HCT116 (cell line): ENCODE results near the gene RAD23A. TPM values are rescaled to one million over a fixed set of nuclear protein-coding genes. Genes with fewer than 3 reads are reported as not detected.

Experiments
- ATAC-seq: fragments of 200-7000 bp; cut with Tn5 transposase; 2 replicates; pipeline ENCODE4 v1.9.1; 2020; ENCODE audit warnings: mild to moderate bottlenecking, moderate library complexity
- BruUV-seq: library from RNA; stranded (reverse); fragments of 400-500 nt; replicated peaks from 2 replicates; lab custom pipeline; 2021; lab: Mats Ljungman, UMichigan
- CTCF ChIA-PET: fragments of 300-600 bp; sonication (Branson Sonifier 250); formaldehyde crosslinking; loops from one replicate; lab custom pipeline; 2021; ENCODE audit warnings: antibody characterized with exemption; lab: Charles Lee
- POLR2A ChIA-PET: fragments of 300-600, 350-600 bp; sonication (Branson Sonifier 250); formaldehyde crosslinking; loops from one replicate; lab custom pipeline; 2021; ENCODE audit warnings: antibody characterized with exemption; lab: Charles Lee
- RAD21 ChIA-PET, 2 experiments: fragments of 300-600 bp; sonication (Branson Sonifier 250); formaldehyde crosslinking; loops; one replicate each; lab custom pipeline; 2023; ENCODE audit warnings: low total read pairs in 2 of 2; ENCODE audit not compliant: uncharacterized antibody in 2 of 2, unreplicated experiment in 2 of 2, low non-redundant PET in 1 of 2; lab: Charles Lee
- DNase-seq: peaks from one replicate; pipeline ENCODE4 v3.0.0-alpha.2; 2010; ENCODE audit warnings: low read depth, low spot score
- H2AFZ ChIP-seq: fragments of 200-600 bp; shearing (Covaris generic), sonication (generic); 2 replicates; pipeline ENCODE4 v1.6.1; 2017; ENCODE audit warnings: low read depth, mixed run types, mixed read lengths, antibody characterized with exemption, low read length; ENCODE audit not compliant: poor library complexity, severe bottlenecking
- H3K27ac ChIP-seq: 2 replicates; pipeline ENCODE4 v1.5.1; 2012; ENCODE audit warnings: low read depth, low read length
- H3K27me3 ChIP-seq: fragments of 200-600 bp; sonication (generic); 2 replicates; pipeline ENCODE4 v1.6.1; 2016; ENCODE audit warnings: mixed run types, low read length, mixed read lengths; ENCODE audit not compliant: insufficient read depth
- H3K36me3 ChIP-seq, 2 experiments: fragments of 200-500 bp in 1 of 2; fragments of 200-600 bp in 1 of 2; sonication (Bioruptor generic) in 1 of 2; sonication (generic) in 1 of 2; 2 replicates each; pipeline versions ENCODE4 v1.5.1 to v1.6.1; 2014 to 2016; ENCODE audit warnings: low read length in 2 of 2, inconsistent platforms in 1 of 2, mixed read lengths in 1 of 2, mixed run types in 1 of 2; ENCODE audit not compliant: insufficient read depth in 2 of 2, control insufficient read depth in 1 of 2
- H3K4me1 ChIP-seq, 2 experiments: fragments of 200-600 bp in 1 of 2; sonication (generic) in 1 of 2; 2 replicates each; pipeline versions ENCODE4 v1.5.1 to v1.6.1; 2012 to 2017; ENCODE audit warnings: low read length in 2 of 2, inconsistent platforms in 1 of 2, mild to moderate bottlenecking in 1 of 2, mixed read lengths in 1 of 2, mixed run types in 1 of 2, moderate library complexity in 1 of 2; ENCODE audit not compliant: insufficient read depth in 2 of 2, control insufficient read depth in 1 of 2
- H3K4me2 ChIP-seq: fragments of 200-600 bp; sonication (generic); 2 replicates; pipeline ENCODE4 v1.6.1; 2017; ENCODE audit warnings: mixed run types, low read length, mixed read lengths
- H3K4me3 ChIP-seq, 2 experiments: fragments of 200-600 bp in 1 of 2; sonication (generic) in 1 of 2; replicated peaks in 1 of 2; 2 replicates each; pipeline ENCODE4 v1.5.1; 2011 to 2016; ENCODE audit warnings: low read length in 2 of 2, control low read depth in 1 of 2, low read depth in 1 of 2, mild to moderate bottlenecking in 1 of 2, mixed read lengths in 1 of 2, mixed run types in 1 of 2
- H3K79me2 ChIP-seq: fragments of 200-600 bp; sonication (generic); 2 replicates; pipeline ENCODE4 v1.6.1; 2017; ENCODE audit warnings: mild to moderate bottlenecking, mixed run types, low read length, moderate library complexity, mixed read lengths; ENCODE audit not compliant: insufficient read depth
- H3K9ac ChIP-seq: fragments of 200-600 bp; sonication (generic); 2 replicates; pipeline ENCODE4 v1.6.1; 2016; ENCODE audit warnings: low read length, mixed read lengths
- H3K9me2 ChIP-seq: fragments of 200-600 bp; sonication (generic), shearing (Covaris generic); 2 replicates; pipeline ENCODE4 v1.6.1; 2017; ENCODE audit warnings: mixed run types, mild to moderate bottlenecking, moderate library complexity; ENCODE audit not compliant: insufficient read depth
- H3K9me3 ChIP-seq, 2 experiments: fragments of 200-500 bp in 1 of 2; fragments of 200-600 bp in 1 of 2; sonication (Bioruptor generic) in 1 of 2; sonication (generic) in 1 of 2; 2 replicates each; pipeline ENCODE4 v1.6.1; 2014 to 2017; ENCODE audit warnings: low read length in 2 of 2, mixed read lengths in 2 of 2, inconsistent platforms in 1 of 2, low read depth in 1 of 2, mild to moderate bottlenecking in 1 of 2, mixed run types in 1 of 2, moderate library complexity in 1 of 2; ENCODE audit not compliant: control insufficient read depth in 1 of 2, insufficient read depth in 1 of 2
- H4K20me1 ChIP-seq: fragments of 200-600 bp; sonication (generic), shearing (Covaris generic); 2 replicates; pipeline ENCODE4 v1.6.1; 2017; ENCODE audit warnings: mixed run types, mild to moderate bottlenecking, moderate library complexity; ENCODE audit not compliant: insufficient read depth
- EGR1 ChIP-seq: IDR thresholded peaks from 2 replicates; pipeline ENCODE4 v1.6.1; 2012; ENCODE audit warnings: low read depth
- RAD21 ChIP-seq: IDR thresholded peaks from 2 replicates; pipeline ENCODE4 v1.6.1; 2012; ENCODE audit warnings: low read depth, mild to moderate bottlenecking
- SRF ChIP-seq: IDR thresholded peaks from 2 replicates; pipeline ENCODE4 v1.6.1; 2012; ENCODE audit warnings: low read depth
- YY1 ChIP-seq: IDR thresholded peaks from 2 replicates; pipeline ENCODE4 v1.6.1; 2011; ENCODE audit warnings: low read length, low read depth, moderate library complexity, mild to moderate bottlenecking; ENCODE audit not compliant: insufficient replicate concordance; ENCODE audit errors: extremely low read depth
- intact Hi-C: fragments of 100-400 bp; cut with micrococcal nuclease; formaldehyde crosslinking; loops from 2 replicates; pipeline ENCODE4 v1.10.0; 2022
- total RNA-seq: library from RNA; stranded (reverse); gene quantifications from one replicate; pipeline ENCODE4 v1.2.1, GENCODE V29; 2021; ENCODE audit not compliant: unreplicated experiment
- TF ChIP-seq, protein P1 (sequence below): IDR thresholded peaks from 2 replicates; pipeline ENCODE4 v1.6.1; 2012
- TF ChIP-seq, protein P2 (sequence below): IDR thresholded peaks from 2 replicates; pipeline ENCODE4 v1.6.1; 2012; ENCODE audit warnings: low read depth
- TF ChIP-seq, protein P3 (sequence below): IDR thresholded peaks from 2 replicates; pipeline ENCODE4 v1.6.1; 2011; ENCODE audit warnings: mild to moderate bottlenecking, low read length, moderate library complexity; ENCODE audit not compliant: insufficient replicate concordance; ENCODE audit errors: extremely low read depth

RAD23A gene
- total RNA-seq, 1 experiment from 2014 or later, result 163 TPM

DNA sequence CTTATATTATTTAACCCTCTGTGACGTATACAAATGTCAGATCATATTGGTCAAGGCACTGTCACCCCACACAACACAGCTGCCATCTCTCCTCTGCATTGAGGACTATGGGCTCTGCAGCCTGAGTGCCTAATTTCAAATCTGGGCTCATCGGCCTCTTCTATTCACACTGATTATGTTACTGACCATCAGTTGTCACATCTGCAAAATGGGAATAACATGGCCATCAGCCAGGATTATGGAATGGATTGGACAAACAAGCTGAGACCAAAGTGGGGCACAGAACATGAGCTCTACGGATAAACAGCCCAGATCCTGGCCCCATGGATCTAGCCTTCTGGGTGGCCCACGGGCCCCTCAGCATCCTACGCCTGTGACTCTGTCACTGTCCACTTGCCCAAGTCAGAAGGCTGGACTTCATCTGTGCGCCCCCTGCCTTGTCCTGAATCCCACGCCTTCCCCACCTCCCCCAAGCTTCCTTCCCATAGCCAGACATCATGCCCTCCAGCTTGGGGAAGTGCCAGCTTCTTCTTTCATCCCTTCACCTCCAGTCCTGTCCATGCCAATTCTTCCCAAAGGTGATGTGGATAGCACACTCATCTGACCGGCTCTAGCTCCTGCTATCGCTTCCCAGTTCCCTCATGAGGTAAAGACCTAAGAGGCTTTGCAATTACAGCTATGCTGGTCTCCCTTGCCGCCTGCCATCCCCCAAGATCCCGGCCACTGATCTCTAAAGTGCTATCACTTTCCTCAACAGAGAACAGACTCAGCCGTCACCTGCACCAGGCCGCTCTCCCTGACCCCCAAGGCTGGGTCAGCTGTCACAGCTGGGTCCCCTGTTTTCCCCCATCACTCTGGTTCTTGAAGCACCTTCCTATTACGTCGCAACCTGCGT, 13.0 kb upstream of the RAD23A start:
- peaks cover 46% of the 10 kb centered on the region for H3K79me2 ChIP-seq
- peak overlapping the region; percentile 98 for H3K4me2 ChIP-seq
- POLR2A ChIA-PET, result interaction anchor here (1.0 to 1.7 kb wide), 2 partner anchors 12 to 127 kb away, joined by 3 to 5 read pairs; no protein-coding TSS in a partner anchor
- intact Hi-C loops, result no loop called here
- peaks cover 25 to 33% of the 10 kb centered on the region in 2 experiments; a peak in 3 of 4 replicates for H3K36me3 ChIP-seq
- no peaks in the 10 kb centered on the region for H4K20me1 ChIP-seq
- no peak overlapping the region for H2AFZ ChIP-seq
- BruUV-seq, result no TSS peak
- TF ChIP-seq, protein P1, sequence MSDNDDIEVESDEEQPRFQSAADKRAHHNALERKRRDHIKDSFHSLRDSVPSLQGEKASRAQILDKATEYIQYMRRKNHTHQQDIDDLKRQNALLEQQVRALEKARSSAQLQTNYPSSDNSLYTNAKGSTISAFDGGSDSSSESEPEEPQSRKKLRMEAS, result no peak
- DNase-seq (no peak), ATAC-seq (0 out of 2 replicates have a peak, but pooled peaks have one; percentile 0)
- peak overlapping the region; percentile 74 to 99 for H3K4me3 ChIP-seq
- peaks cover 11 to 30% of the 10 kb centered on the region in 2 experiments for H3K4me1 ChIP-seq
- H3K9me3 ChIP-seq, result no peaks in the 10 kb centered on the region
- RAD21 ChIA-PET, result no interaction called here
- CTCF ChIA-PET, result interaction anchor here (0.7 kb wide), 1 partner anchor 33 kb away, joined by 3 read pairs; no protein-coding TSS in a partner anchor
- peak overlapping the region; percentile 89 for H3K27ac ChIP-seq
- H3K27me3 ChIP-seq, result no peaks in the 10 kb centered on the region
- no peaks in the 10 kb centered on the region for H3K9me2 ChIP-seq
- H3K9ac ChIP-seq, result peak overlapping the region; percentile 94

GRCh38 chr19:12933287-12934072, 12.2 kb upstream of the RAD23A start, which contains the start of gene FARSA:
Gene FARSA, minus strand, starts transcription at chr19:12933711. Its CDS starts 15 bp downstream, at chr19:12933696.
- Histone ChIP-seq H3K36me3 (peaks cover 18 to 26% of the 10 kb centered on the region in 2 experiments; a peak in 3 of 4 replicates), H3K9me3 (no peaks in the 10 kb centered on the region), H2AFZ (peak within 1 kb of the TSS; percentile 51), H3K4me2 (peak within 1 kb of the TSS; percentile 98), H3K27ac (peak within 1 kb of the TSS; percentile 89), H3K27me3 (no peaks in the 10 kb centered on the region), H3K9me2 (no peaks in the 10 kb centered on the region), H3K79me2 (peaks cover 47% of the 10 kb centered on the region), H4K20me1 (no peaks in the 10 kb centered on the region), H3K4me1 (peaks cover 14 to 35% of the 10 kb centered on the region in 2 experiments), H3K4me3 (peak within 1 kb of the TSS; percentile 74 to 99), H3K9ac (peak within 1 kb of the TSS; percentile 94)
- TSS peak; percentile 72 for BruUV-seq
- ChIA-PET CTCF (interaction anchor here (0.7 kb wide), 1 partner anchor 32 kb away, joined by 3 read pairs; no protein-coding TSS in a partner anchor), RAD21 (no interaction called here), POLR2A (interaction anchor here (1.0 to 1.7 kb wide), 2 partner anchors 13 to 126 kb away, joined by 3 to 5 read pairs; no protein-coding TSS in a partner anchor)
- ATAC-seq (peak; percentile 68), DNase-seq (peak; percentile 83)
- intact Hi-C loops, result no loop called here
- TF ChIP-seq SRF (no peak), EGR1 (peak; percentile 92), RAD21 (no peak), YY1 (peak; percentile 100)
- TF ChIP-seq, protein P2, sequence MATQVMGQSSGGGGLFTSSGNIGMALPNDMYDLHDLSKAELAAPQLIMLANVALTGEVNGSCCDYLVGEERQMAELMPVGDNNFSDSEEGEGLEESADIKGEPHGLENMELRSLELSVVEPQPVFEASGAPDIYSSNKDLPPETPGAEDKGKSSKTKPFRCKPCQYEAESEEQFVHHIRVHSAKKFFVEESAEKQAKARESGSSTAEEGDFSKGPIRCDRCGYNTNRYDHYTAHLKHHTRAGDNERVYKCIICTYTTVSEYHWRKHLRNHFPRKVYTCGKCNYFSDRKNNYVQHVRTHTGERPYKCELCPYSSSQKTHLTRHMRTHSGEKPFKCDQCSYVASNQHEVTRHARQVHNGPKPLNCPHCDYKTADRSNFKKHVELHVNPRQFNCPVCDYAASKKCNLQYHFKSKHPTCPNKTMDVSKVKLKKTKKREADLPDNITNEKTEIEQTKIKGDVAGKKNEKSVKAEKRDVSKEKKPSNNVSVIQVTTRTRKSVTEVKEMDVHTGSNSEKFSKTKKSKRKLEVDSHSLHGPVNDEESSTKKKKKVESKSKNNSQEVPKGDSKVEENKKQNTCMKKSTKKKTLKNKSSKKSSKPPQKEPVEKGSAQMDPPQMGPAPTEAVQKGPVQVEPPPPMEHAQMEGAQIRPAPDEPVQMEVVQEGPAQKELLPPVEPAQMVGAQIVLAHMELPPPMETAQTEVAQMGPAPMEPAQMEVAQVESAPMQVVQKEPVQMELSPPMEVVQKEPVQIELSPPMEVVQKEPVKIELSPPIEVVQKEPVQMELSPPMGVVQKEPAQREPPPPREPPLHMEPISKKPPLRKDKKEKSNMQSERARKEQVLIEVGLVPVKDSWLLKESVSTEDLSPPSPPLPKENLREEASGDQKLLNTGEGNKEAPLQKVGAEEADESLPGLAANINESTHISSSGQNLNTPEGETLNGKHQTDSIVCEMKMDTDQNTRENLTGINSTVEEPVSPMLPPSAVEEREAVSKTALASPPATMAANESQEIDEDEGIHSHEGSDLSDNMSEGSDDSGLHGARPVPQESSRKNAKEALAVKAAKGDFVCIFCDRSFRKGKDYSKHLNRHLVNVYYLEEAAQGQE, result no peak
- TF ChIP-seq, protein P3, sequence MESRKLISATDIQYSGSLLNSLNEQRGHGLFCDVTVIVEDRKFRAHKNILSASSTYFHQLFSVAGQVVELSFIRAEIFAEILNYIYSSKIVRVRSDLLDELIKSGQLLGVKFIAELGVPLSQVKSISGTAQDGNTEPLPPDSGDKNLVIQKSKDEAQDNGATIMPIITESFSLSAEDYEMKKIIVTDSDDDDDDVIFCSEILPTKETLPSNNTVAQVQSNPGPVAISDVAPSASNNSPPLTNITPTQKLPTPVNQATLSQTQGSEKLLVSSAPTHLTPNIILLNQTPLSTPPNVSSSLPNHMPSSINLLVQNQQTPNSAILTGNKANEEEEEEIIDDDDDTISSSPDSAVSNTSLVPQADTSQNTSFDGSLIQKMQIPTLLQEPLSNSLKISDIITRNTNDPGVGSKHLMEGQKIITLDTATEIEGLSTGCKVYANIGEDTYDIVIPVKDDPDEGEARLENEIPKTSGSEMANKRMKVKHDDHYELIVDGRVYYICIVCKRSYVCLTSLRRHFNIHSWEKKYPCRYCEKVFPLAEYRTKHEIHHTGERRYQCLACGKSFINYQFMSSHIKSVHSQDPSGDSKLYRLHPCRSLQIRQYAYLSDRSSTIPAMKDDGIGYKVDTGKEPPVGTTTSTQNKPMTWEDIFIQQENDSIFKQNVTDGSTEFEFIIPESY, result no peak
